Measurements from ENCODE around the gene KCNAB2. TPM values are rescaled to one million over a fixed set of nuclear protein-coding genes. Genes with fewer than 3 reads are reported as not detected.

KCNAB2 gene
- polyA plus RNA-seq, 3 donors = 11.5 to 178 (median 22.7) TPM

- WGBS (ENCODE audit: insufficient coverage) = 83% methylated on average over 8 of the region's 9 CpGs
These were observed 56.8 kb downstream of the KCNAB2 start for GRCh38 chr1:6102532-6102845.

GRCh38 chr1:6103111-6103853 is 57.6 kb downstream of the KCNAB2 start:
- Histone ChIP-seq H3K9ac (ENCODE audit: insufficient read depth, low read length, poor library complexity, severe bottlenecking) (no peak overlapping the region), H3K9me3 (replicated peaks in 1 of 2; ENCODE audit: control insufficient read depth in 1 of 2, insufficient read depth in 1 of 2, low read length in 2 of 2) (no peaks in the 10 kb centered on the region), H3K36me3 (replicated peaks in 1 of 2; ENCODE audit: control insufficient read depth in 1 of 2, insufficient read depth in 2 of 2, low read length in 2 of 2) (peaks cover 12 to 13% of the 10 kb centered on the region in 2 donors), H3K27ac (ENCODE audit: low read depth in 1 of 2, low read length in 2 of 2) (no peak overlapping the region), H3K4me3 (replicated peaks in 1 of 3; ENCODE audit: low read depth in 2 of 3, low read length in 3 of 3) (no peak overlapping the region), H3K4me1 (ENCODE audit: control insufficient read depth in 1 of 2, insufficient read depth in 2 of 2, low read length in 2 of 2) (no peaks in the 10 kb centered on the region), H2AFZ (ENCODE audit: insufficient read depth, low read depth, low read length, poor library complexity, severe bottlenecking) (no peak overlapping the region), H3K27me3 (ENCODE audit: control insufficient read depth in 2 of 2, insufficient read depth in 2 of 2, low read length in 2 of 2) (no peaks in the 10 kb centered on the region), H4K20me1 (ENCODE audit: insufficient read depth, low read length) (peaks cover 30% of the 10 kb centered on the region), H3K4me2 (replicated peaks; ENCODE audit: extremely low read depth, low read length, poor library complexity, severe bottlenecking) (no peak overlapping the region), H3K79me2 (ENCODE audit: insufficient read depth, low read length) (no peaks in the 10 kb centered on the region)
- H3K36me3 Mint-ChIP-seq = peaks cover 5% of the 10 kb centered on the region in 2 donors
- intact Hi-C loops (cut with micrococcal nuclease) = loop anchor here (10.0 kb wide), 1 partner anchor 142 kb away; the partner anchor contains the start of gene HES3 (in 2 of the 2)
- no peak overlapping the region for H3K4me3 Mint-ChIP-seq
- 94% methylated on average over 19 of the region's 22 CpGs for WGBS (ENCODE audit: insufficient coverage)
- no peak for TF ChIP-seq CTCF (IDR thresholded peaks at IDR 0.05)
- peaks cover 0 to 12% (median 2%) of the 10 kb centered on the region in 3 donors for H3K27me3 Mint-ChIP-seq (ENCODE audit: low read depth in 3 of 3)
- H3K9me3 Mint-ChIP-seq = peaks cover 0 to 5% (median 0%) of the 10 kb centered on the region in 7 donors
- H3K4me1 Mint-ChIP-seq = peaks cover 3% of the 10 kb centered on the region
- no peak for DNase-seq
- H3K27ac Mint-ChIP-seq = no peak overlapping the region

More at GRCh38 chr1:6102532-6102845, 56.8 kb downstream of the KCNAB2 start:
- no peaks in the 10 kb centered on the region for H3K4me1 ChIP-seq (ENCODE audit: control insufficient read depth in 1 of 2, insufficient read depth in 2 of 2, low read length in 2 of 2)
- H3K9ac ChIP-seq (ENCODE audit: insufficient read depth, low read length, poor library complexity, severe bottlenecking) = no peak overlapping the region
- no peaks in the 10 kb centered on the region for H3K9me3 ChIP-seq (replicated peaks in 1 of 2; ENCODE audit: control insufficient read depth in 1 of 2, insufficient read depth in 1 of 2, low read length in 2 of 2)
- intact Hi-C loops (cut with micrococcal nuclease) = loop anchor here (10.0 kb wide), 1 partner anchor 142 kb away; the partner anchor contains the start of gene HES3 (in 2 of the 2)
- H4K20me1 ChIP-seq (ENCODE audit: insufficient read depth, low read length) = peaks cover 38% of the 10 kb centered on the region
- H3K4me1 Mint-ChIP-seq = peaks cover 3% of the 10 kb centered on the region
- no peak overlapping the region for H3K27ac ChIP-seq (ENCODE audit: low read depth in 1 of 2, low read length in 2 of 2)
- no peak overlapping the region for H3K27ac Mint-ChIP-seq
- no peak overlapping the region for H2AFZ ChIP-seq (ENCODE audit: insufficient read depth, low read depth, low read length, poor library complexity, severe bottlenecking)
- no peaks in the 10 kb centered on the region for H3K79me2 ChIP-seq (ENCODE audit: insufficient read depth, low read length)
- DNase-seq = no peak
- H3K4me3 ChIP-seq (replicated peaks in 1 of 3; ENCODE audit: low read depth in 2 of 3, low read length in 3 of 3) = no peak overlapping the region
- peaks cover 20 to 21% of the 10 kb centered on the region in 2 donors for H3K36me3 ChIP-seq (replicated peaks in 1 of 2; ENCODE audit: control insufficient read depth in 1 of 2, insufficient read depth in 2 of 2, low read length in 2 of 2)
- peaks cover 0 to 11% (median 1%) of the 10 kb centered on the region in 3 donors for H3K27me3 Mint-ChIP-seq (ENCODE audit: low read depth in 3 of 3)
- TF ChIP-seq CTCF (IDR thresholded peaks at IDR 0.05) = no peak
- peaks cover 12 to 13% of the 10 kb centered on the region in 2 donors for H3K36me3 Mint-ChIP-seq
- H3K4me2 ChIP-seq (replicated peaks; ENCODE audit: extremely low read depth, low read length, poor library complexity, severe bottlenecking) = no peak overlapping the region
- H3K27me3 ChIP-seq (ENCODE audit: control insufficient read depth in 2 of 2, insufficient read depth in 2 of 2, low read length in 2 of 2) = no peaks in the 10 kb centered on the region
- no peak overlapping the region for H3K4me3 Mint-ChIP-seq
- peaks cover 0 to 5% (median 0%) of the 10 kb centered on the region in 7 donors for H3K9me3 Mint-ChIP-seq
